ENCODE measurements around the gene NMRK2.

Gene NMRK2

DNA sequence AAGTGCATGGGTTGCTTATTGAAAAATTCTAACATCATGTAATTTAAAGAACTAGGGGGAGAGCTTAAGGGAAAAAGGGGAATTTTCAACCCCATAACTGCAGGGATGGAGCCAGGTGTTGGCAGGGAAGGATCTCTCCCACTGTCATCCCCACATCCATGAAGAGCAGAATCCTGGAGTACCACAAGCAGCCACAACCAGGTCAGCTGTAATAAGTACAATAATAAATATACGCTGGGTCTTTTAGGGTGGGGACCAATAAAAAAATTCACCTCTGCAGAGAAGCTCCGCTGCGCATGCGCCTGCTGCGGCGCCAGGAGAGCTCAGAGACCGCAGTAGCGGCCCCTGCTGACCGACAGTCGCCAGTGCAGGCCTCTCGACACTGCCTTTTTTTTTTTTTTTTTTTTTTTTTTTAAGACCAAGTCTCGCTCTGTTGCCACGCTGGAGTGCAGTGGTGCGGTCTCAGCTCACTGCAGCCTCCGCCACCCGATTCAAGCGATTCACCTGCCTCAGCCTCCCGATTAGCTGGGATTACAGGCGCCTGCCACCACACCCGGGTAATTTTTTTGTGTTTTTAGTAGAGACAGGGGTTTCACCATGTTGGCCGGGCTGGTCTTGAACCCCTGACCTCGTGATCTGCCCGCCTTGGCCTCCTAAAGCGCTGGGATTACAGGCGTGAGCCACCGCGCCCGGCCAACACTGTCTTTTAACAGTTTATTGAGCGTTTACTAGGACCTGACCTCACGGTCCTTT is 54.9 kb downstream of the NMRK2 start:
- peak; percentile 85 for DNase-seq (ENCODE audit: low spot score)

DNA sequence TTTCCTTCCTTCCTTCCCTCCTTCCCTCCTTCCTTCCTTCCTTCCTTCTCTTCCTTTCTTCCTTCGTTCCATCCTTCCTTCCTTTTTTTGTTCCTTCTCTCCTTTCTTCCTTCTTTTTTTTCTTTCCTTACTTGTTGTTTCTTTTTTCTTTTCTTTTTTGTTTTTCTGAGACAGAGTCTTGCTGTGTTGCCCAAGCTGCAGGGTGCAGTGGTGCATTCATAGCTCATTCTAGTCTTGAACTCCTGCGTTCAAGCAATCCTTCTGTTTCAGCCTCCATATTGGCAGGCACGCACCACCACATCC is 57.9 kb downstream of the NMRK2 start:
- TF ChIP-seq, protein P1, sequence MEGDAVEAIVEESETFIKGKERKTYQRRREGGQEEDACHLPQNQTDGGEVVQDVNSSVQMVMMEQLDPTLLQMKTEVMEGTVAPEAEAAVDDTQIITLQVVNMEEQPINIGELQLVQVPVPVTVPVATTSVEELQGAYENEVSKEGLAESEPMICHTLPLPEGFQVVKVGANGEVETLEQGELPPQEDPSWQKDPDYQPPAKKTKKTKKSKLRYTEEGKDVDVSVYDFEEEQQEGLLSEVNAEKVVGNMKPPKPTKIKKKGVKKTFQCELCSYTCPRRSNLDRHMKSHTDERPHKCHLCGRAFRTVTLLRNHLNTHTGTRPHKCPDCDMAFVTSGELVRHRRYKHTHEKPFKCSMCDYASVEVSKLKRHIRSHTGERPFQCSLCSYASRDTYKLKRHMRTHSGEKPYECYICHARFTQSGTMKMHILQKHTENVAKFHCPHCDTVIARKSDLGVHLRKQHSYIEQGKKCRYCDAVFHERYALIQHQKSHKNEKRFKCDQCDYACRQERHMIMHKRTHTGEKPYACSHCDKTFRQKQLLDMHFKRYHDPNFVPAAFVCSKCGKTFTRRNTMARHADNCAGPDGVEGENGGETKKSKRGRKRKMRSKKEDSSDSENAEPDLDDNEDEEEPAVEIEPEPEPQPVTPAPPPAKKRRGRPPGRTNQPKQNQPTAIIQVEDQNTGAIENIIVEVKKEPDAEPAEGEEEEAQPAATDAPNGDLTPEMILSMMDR (IDR thresholded peaks at IDR 0.05; ENCODE audit: extremely low read depth, missing control alignments) = no peak
- no peak for DNase-seq (ENCODE audit: low spot score)

More for the DNA sequence above, 54.9 kb downstream of the NMRK2 start:
- TF ChIP-seq, protein P1 (IDR thresholded peaks at IDR 0.05; ENCODE audit: extremely low read depth, missing control alignments) = peak; percentile 81

Measured in GM20000 (cell line).